ENCODE data around the gene SCAP.

The SCAP gene

DNA sequence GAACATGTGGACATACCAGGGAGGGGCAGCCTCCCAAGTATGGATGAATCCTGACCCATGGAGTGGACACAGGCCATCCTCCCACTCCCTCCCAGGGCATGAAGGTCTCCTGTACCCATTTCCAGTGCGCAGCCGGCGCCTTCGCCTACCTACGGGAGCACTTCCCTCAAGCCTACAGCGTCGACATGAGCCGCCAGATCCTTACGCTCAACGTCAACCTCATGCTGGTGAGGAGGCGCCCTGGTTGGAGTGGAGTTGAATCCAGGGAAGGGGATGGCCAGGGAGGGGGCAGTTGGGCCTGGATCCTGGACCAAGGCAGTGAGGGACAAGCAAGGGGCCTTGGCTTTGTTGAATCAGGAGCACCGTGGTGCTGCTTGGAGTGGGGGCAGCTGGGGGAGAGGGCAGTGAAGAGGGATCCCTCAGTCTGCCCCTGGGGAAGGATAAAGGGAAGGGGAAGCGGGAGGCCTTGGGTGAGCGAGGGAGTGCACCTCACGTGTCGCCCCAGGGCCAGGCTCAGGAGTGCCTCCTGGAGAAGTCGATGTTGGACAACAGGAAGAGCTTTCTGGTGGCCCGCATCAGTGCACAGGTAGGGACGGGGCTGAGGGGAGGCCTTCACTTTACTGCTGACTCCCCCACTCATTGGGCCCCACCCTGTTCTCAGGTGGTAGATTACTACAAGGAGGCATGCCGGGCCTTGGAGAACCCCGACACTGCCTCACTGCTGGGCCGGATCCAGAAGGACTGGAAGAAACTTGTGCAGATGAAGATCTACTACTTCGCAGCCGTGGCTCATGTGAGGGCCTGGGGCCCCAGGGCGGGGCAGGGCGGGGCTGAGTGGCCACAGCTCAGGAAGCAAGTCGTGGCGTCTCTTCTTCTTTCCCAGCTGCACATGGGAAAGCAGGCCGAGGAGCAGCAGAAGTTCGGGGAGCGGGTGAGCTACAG is 69.7 kb downstream of the SCAP start:
- no peak overlapping the region for H3K4me3 ChIP-seq (ENCODE audit: insufficient read depth, low read length, poor library complexity, severe bottlenecking)
- no peaks in the 10 kb centered on the region for H3F3A ChIP-seq (ENCODE audit: insufficient read depth)
- H3K9me3 ChIP-seq (ENCODE audit: insufficient read depth, low read length) = no peaks in the 10 kb centered on the region
- no peaks in the 10 kb centered on the region for H4K20me1 ChIP-seq (ENCODE audit: low read depth, low read length)
- no peaks in the 10 kb centered on the region for H3K9me2 ChIP-seq (replicated peaks; ENCODE audit: insufficient read depth, low read length)
- TF ChIP-seq EZH2phosphoT487 (conservative IDR thresholded peaks at IDR 0.05; ENCODE audit: low read length) = no peak
- TF ChIP-seq CTCF (IDR thresholded peaks at IDR 0.05; ENCODE audit: insufficient read depth, low read length, poor library complexity, severe bottlenecking) = no peak
- H3K27ac ChIP-seq (ENCODE audit: low read depth, low read length) = no peak overlapping the region
- no peaks in the 10 kb centered on the region for H3K79me2 ChIP-seq (ENCODE audit: insufficient read depth, low read length)
- no peaks in the 10 kb centered on the region for H3K27me3 ChIP-seq (ENCODE audit: low read length)
- H3K9ac ChIP-seq (ENCODE audit: low read length) = no peak overlapping the region
- H3K4me2 ChIP-seq (ENCODE audit: low read depth, low read length, poor library complexity, severe bottlenecking) = no peak overlapping the region
- no peaks in the 10 kb centered on the region for H3K36me3 ChIP-seq (ENCODE audit: low read length)
- no peak overlapping the region for H2AFZ ChIP-seq (ENCODE audit: low read depth, low read length, severe bottlenecking)

GRCh38 chr3:47404955-47405790 is 70.6 kb downstream of the SCAP start:
- H3K27ac ChIP-seq (ENCODE audit: low read depth, low read length) = no peak overlapping the region
- no peaks in the 10 kb centered on the region for H3K27me3 ChIP-seq (ENCODE audit: low read length)
- H3K79me2 ChIP-seq (ENCODE audit: insufficient read depth, low read length) = no peaks in the 10 kb centered on the region
- H4K20me1 ChIP-seq (ENCODE audit: low read depth, low read length) = no peaks in the 10 kb centered on the region
- H3K9ac ChIP-seq (ENCODE audit: low read length) = no peak overlapping the region
- H3K9me2 ChIP-seq (replicated peaks; ENCODE audit: insufficient read depth, low read length) = no peaks in the 10 kb centered on the region
- H3F3A ChIP-seq (ENCODE audit: insufficient read depth) = no peaks in the 10 kb centered on the region
- TF ChIP-seq EZH2phosphoT487 (conservative IDR thresholded peaks at IDR 0.05; ENCODE audit: low read length) = no peak
- TF ChIP-seq CTCF (IDR thresholded peaks at IDR 0.05; ENCODE audit: insufficient read depth, low read length, poor library complexity, severe bottlenecking) = no peak
- no peak overlapping the region for H3K4me3 ChIP-seq (ENCODE audit: insufficient read depth, low read length, poor library complexity, severe bottlenecking)
- no peaks in the 10 kb centered on the region for H3K36me3 ChIP-seq (ENCODE audit: low read length)
- H2AFZ ChIP-seq (ENCODE audit: low read depth, low read length, severe bottlenecking) = no peak overlapping the region
- H3K4me2 ChIP-seq (ENCODE audit: low read depth, low read length, poor library complexity, severe bottlenecking) = no peak overlapping the region
- H3K9me3 ChIP-seq (ENCODE audit: insufficient read depth, low read length) = no peaks in the 10 kb centered on the region

- H3K36me3 ChIP-seq (ENCODE audit: low read length) = no peaks in the 10 kb centered on the region
- H3K4me2 ChIP-seq (ENCODE audit: low read depth, low read length, poor library complexity, severe bottlenecking) = no peak overlapping the region
- H3K79me2 ChIP-seq (ENCODE audit: insufficient read depth, low read length) = no peaks in the 10 kb centered on the region
- H2AFZ ChIP-seq (ENCODE audit: low read depth, low read length, severe bottlenecking) = no peak overlapping the region
- H4K20me1 ChIP-seq (ENCODE audit: low read depth, low read length) = no peaks in the 10 kb centered on the region
- H3F3A ChIP-seq (ENCODE audit: insufficient read depth) = no peaks in the 10 kb centered on the region
- no peak overlapping the region for H3K27ac ChIP-seq (ENCODE audit: low read depth, low read length)
- no peak overlapping the region for H3K4me3 ChIP-seq (ENCODE audit: insufficient read depth, low read length, poor library complexity, severe bottlenecking)
- H3K9me2 ChIP-seq (replicated peaks; ENCODE audit: insufficient read depth, low read length) = no peaks in the 10 kb centered on the region
- no peaks in the 10 kb centered on the region for H3K27me3 ChIP-seq (ENCODE audit: low read length)
- TF ChIP-seq EZH2phosphoT487 (conservative IDR thresholded peaks at IDR 0.05; ENCODE audit: low read length) (no peak), CTCF (IDR thresholded peaks at IDR 0.05; ENCODE audit: insufficient read depth, low read length, poor library complexity, severe bottlenecking) (no peak)
- no peak overlapping the region for H3K9ac ChIP-seq (ENCODE audit: low read length)
- no peaks in the 10 kb centered on the region for H3K9me3 ChIP-seq (ENCODE audit: insufficient read depth, low read length)
Measured at GRCh38 chr3:47404431-47404876, 71.3 kb downstream of the SCAP start.
